Measurements from ENCODE around the gene AFF2.

DNA sequence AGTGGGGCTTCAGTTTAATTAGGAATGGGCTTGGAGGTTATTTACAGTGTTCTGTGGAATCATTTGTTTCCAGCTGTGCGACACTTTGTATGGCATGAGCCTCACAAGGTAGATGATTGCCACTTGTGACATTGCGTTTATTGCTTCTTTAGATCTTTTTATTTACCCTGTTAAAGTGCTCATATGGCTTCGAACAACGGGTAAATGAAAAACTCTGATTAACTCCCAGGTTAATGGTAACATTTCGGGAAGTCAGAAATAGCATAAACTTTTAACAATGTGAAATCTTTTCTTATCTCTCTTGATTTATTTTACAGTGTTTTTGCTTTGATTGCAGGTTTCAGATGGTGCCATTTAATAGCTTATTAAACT, 510.4 kb downstream of the AFF2 start:
- TF ChIP-seq, protein P1, sequence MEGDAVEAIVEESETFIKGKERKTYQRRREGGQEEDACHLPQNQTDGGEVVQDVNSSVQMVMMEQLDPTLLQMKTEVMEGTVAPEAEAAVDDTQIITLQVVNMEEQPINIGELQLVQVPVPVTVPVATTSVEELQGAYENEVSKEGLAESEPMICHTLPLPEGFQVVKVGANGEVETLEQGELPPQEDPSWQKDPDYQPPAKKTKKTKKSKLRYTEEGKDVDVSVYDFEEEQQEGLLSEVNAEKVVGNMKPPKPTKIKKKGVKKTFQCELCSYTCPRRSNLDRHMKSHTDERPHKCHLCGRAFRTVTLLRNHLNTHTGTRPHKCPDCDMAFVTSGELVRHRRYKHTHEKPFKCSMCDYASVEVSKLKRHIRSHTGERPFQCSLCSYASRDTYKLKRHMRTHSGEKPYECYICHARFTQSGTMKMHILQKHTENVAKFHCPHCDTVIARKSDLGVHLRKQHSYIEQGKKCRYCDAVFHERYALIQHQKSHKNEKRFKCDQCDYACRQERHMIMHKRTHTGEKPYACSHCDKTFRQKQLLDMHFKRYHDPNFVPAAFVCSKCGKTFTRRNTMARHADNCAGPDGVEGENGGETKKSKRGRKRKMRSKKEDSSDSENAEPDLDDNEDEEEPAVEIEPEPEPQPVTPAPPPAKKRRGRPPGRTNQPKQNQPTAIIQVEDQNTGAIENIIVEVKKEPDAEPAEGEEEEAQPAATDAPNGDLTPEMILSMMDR (IDR thresholded peaks at IDR 0.05; ENCODE audit: low read length): no peak
- TF ChIP-seq EZH2phosphoT487 (IDR thresholded peaks at IDR 0.05; ENCODE audit: low read length) (no peak), EZH2 (optimal IDR thresholded peaks at IDR 0.05; ENCODE audit: low read depth, low read length) (no peak)
